ENCODE data around the gene IFNAR1.

IFNAR1 gene

DNA sequence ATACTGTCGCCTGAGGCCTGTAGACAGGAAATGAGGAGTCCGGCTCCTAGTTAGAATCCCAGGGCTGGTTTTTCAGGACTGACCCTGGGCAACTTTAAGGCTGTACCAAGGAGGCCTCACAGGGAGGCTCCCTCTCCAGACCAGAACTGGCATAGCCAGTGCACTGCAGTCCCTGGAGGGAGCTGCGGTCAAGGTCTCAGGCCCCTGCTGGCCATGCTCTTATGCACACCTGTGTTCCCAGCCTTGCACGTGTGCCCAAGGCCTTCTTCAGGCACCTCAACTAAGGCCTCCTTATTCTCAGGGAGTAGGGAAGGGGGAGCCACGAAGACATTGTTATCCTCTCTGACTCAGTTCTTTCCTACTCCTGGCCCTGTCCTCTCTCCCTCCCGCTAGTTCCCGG, 22.0 kb upstream of the IFNAR1 start:
- DNase-seq (ENCODE audit: low read depth in 2 of 2) = no peak
- no peak overlapping the region for H3K4me3 ChIP-seq (replicated peaks in 1 of 2; ENCODE audit: low read depth in 2 of 2, low read length in 2 of 2)
- TF ChIP-seq, protein P1, sequence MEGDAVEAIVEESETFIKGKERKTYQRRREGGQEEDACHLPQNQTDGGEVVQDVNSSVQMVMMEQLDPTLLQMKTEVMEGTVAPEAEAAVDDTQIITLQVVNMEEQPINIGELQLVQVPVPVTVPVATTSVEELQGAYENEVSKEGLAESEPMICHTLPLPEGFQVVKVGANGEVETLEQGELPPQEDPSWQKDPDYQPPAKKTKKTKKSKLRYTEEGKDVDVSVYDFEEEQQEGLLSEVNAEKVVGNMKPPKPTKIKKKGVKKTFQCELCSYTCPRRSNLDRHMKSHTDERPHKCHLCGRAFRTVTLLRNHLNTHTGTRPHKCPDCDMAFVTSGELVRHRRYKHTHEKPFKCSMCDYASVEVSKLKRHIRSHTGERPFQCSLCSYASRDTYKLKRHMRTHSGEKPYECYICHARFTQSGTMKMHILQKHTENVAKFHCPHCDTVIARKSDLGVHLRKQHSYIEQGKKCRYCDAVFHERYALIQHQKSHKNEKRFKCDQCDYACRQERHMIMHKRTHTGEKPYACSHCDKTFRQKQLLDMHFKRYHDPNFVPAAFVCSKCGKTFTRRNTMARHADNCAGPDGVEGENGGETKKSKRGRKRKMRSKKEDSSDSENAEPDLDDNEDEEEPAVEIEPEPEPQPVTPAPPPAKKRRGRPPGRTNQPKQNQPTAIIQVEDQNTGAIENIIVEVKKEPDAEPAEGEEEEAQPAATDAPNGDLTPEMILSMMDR (IDR thresholded peaks at IDR 0.05; ENCODE audit: low read depth, low read length) = no peak

DNA sequence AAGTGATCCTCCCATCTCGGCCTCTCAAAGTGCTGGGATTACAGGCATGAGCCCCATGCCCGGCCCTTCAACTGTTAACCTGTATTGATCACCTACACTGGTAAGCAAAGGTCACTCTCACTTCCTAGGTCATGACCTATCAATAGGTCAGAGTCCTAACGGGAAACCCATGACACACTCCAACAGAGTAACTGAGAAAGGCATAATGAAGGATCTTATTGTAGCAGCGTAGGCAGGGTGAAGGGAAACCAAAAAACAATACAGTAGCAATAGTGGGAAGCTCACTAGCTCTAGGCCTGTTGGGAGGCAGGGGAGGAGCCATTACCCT, 19.5 kb upstream of the IFNAR1 start:
- TF ChIP-seq, protein P1 (IDR thresholded peaks at IDR 0.05; ENCODE audit: low read depth, low read length) = no peak
- no peak overlapping the region for H3K4me3 ChIP-seq (replicated peaks in 1 of 2; ENCODE audit: low read depth in 2 of 2, low read length in 2 of 2)
- DNase-seq (ENCODE audit: low read depth in 2 of 2) = no peak

DNA sequence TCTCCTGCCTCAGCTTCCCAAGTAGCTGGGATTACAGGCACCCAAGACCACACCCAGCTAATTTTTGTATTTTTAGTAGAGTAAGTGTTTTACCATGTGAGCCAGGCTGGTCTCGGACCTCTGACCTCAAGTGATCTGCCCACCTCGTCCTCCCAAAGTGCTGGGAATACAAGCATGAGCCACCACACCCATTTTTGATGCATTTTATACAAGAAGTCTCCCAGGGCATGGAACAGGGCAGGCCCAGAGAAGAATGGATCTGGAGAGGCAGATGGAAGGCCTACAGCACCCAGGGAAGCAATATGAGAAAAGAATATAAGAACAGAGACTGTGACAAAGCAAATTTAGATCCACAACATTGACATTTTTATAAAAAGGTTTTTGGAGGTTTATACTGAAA, 18.8 kb upstream of the IFNAR1 start:
- TF ChIP-seq, protein P1 (IDR thresholded peaks at IDR 0.05; ENCODE audit: low read depth, low read length) = no peak
- no peak for DNase-seq (ENCODE audit: low read depth in 2 of 2)
- H3K4me3 ChIP-seq (replicated peaks in 1 of 2; ENCODE audit: low read depth in 2 of 2, low read length in 2 of 2) = no peak overlapping the region

DNA sequence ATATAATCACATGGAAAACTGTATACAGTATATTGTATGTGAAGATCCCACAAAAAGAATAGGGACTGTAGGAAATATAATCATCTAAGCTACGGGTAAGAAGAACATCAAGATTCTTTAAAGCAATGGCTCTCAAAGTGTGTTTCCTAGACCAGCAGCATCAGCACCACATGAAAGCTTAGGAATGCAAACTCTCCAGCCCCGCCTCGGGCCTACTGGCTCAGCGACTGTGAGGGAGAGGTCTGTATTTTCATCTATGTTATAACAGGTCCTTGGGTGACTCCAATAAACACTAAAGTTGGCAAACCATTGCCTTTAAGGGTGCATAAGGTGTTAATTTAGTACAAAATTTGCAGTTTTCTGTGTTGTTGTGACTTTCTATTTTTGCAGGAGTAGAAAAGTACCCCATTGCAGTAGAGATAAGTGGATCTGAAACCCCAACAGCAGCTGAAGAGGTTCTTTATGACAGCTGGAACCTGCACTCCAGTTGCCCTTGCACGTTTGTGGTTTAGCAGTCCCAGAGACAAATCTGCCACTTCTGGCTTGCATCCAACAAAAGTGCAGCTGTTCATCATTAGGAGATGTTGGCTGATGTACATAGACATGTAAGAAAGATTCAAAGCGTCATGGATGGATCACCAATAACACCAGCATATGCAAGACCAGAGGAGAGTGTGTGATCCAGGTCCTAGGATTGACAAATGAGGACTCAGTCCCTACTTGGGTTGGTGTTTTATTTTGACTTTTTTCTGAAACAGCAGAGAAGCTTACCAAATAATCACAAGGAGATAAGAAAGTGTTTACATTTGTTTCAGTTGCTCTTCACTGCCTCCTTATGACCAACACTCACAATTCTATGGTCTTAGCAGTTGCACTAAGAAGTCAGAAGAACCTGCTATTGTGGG, 15.9 kb upstream of the IFNAR1 start:
- DNase-seq (ENCODE audit: low read depth in 2 of 2) = peak in 1 of 2 donors; percentile 40
- H3K4me3 ChIP-seq (replicated peaks in 1 of 2; ENCODE audit: low read depth in 2 of 2, low read length in 2 of 2) = no peak overlapping the region
- TF ChIP-seq, protein P1 (IDR thresholded peaks at IDR 0.05; ENCODE audit: low read depth, low read length) = no peak

DNA sequence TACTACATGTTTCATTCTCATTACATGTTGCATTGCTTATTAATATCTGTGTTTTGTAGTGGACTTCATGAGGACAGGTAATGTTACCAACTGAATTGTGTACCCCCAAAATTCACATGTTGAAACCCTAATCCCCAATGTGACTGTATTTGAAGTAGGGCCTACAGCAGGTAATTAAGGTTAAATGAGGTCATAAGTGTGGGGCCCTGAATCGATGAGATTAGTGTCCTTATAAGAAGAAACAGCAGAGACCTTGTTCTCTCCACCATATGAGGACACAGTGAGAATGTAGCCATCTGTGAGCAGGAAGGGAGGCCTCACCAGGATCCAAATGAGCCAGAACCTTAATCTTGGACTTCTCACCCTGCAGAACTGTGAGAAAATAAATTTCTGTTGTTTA, 15.0 kb upstream of the IFNAR1 start:
- DNase-seq (ENCODE audit: low read depth in 2 of 2) = no peak
- no peak overlapping the region for H3K4me3 ChIP-seq (replicated peaks in 1 of 2; ENCODE audit: low read depth in 2 of 2, low read length in 2 of 2)
- TF ChIP-seq, protein P1 (IDR thresholded peaks at IDR 0.05; ENCODE audit: low read depth, low read length) = no peak

DNA sequence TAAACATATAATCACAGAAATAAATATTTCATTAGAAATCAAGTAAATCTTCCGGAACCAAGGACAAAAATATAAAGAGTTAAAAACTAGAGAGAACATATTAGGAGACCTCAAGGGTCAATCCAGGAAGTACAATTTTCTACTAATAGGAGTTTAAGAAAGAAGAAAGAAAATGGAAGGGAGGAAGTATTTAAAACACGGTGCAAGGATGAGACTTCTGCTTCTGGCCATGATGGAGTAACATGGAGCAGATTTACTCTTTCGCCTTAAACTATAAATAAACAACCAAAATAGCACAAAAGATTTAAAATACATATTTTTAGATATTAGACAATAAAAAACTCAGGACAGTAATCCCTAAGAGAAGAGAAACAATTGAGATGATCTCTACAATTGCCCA, 12.6 kb upstream of the IFNAR1 start:
- no peak overlapping the region for H3K4me3 ChIP-seq (replicated peaks in 1 of 2; ENCODE audit: low read depth in 2 of 2, low read length in 2 of 2)
- TF ChIP-seq, protein P1 (IDR thresholded peaks at IDR 0.05; ENCODE audit: low read depth, low read length) = no peak
- no peak for DNase-seq (ENCODE audit: low read depth in 2 of 2)

GRCh38 chr21:33313183-33313582, 11.6 kb upstream of the IFNAR1 start:
- H3K4me3 ChIP-seq (replicated peaks in 1 of 2; ENCODE audit: low read depth in 2 of 2, low read length in 2 of 2) = no peak overlapping the region
- DNase-seq (ENCODE audit: low read depth in 2 of 2) = no peak
- TF ChIP-seq, protein P1 (IDR thresholded peaks at IDR 0.05; ENCODE audit: low read depth, low read length) = no peak

Data from cardiac fibroblast (primary cell).